GM19238 (cell line): ENCODE data around the gene SLC25A21.
A peak's percentile ranks its signal among the peaks of the same experiment; 100 is the strongest.
"Not testable (repeated sequence)": the region's sequence is repeated elsewhere in the genome, so short reads cannot be mapped to it uniquely, and the experiment has no call there.

ENCODE experiments used
- DNase-seq: peaks from one replicate; pipeline ENCODE4 v3.0.0; 2011; ENCODE audit warnings: low spot score; ENCODE audit not compliant: insufficient read length

Gene SLC25A21

DNA sequence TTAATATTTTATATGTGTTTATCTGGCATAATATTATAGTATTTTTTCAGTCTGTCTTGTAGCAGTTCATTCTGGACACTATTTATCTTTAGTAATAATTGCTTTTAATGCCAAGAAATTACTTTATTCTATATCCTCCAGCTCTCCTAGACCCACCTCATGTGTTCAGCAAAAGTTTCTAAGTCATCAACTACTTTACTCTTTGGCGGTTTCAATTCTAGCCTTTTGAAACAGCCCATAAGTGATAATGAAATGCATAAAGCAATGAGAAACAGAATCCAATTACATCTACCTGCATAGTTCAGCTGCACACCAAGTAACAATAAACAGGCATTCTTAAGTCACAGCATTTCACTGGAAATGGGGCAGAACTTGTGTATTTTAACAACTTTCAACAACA, 225.5 kb downstream of the SLC25A21 start:
- DNase-seq = no peak

DNA sequence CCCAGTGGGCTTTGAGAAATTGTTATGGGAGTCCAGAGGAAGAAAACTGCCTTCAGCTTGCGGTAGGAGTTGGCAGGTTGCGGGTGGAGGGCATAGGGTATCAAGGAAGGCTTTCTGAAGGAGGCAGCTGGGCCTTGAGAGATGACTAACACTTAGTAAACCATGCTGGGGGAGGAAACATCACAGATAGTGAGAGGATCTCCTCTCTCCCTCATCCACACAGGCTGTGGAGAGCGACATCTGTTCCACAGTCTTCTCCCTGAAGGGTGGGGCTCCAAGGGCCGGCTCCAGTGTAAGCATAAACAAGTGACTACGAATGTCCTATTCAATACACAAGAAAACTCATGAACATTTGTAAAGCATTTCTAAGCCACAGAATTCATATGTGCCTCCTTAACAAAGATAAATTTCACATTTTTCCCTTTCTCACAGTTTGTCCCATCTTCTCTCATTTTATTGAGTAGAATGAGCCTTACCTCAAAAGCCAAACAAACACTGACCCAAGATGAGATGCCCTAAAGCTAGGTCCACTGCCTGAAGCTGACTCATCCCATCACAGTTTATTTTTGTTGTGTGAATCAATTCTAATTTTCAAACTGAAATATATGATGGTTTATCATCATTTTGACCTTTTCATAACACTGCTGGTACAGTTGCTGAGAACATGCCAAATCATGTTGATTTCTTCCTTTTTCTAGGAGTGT, 227.9 kb downstream of the SLC25A21 start:
- DNase-seq = no peak

DNA sequence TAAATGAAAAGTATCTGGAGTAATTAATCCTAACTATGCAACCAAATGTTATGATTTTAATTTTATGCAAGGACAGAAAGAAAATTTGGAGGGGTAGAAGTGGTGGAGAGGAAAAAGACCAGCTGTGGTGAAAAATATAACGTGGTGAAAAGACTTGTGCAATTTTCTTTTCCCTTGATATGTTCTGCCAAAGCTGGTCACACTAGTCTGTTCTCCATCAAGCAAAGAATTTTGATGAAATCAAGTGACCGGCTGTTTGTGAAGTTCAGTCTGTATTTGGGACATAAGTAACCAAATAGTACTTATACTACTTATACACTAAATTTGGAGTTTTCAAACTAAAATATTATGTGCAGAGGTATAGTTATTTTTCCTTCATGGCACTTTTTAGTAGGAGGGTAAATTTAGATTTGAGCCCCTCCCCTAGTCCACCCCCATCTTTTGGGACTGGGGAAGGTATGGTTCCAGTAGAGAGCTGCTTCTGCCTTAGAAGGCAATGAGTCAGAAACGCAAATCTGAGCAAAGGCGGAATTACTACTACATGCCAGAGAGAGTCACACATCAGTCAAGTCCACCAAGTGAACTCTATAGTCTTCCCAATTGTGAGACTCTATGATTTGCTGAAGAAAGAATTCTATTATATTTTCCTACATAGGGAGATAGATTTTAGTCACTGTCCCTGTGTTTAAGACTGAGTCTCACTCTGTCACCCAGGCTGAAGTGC, 229.7 kb downstream of the SLC25A21 start:
- DNase-seq = no peak

DNA sequence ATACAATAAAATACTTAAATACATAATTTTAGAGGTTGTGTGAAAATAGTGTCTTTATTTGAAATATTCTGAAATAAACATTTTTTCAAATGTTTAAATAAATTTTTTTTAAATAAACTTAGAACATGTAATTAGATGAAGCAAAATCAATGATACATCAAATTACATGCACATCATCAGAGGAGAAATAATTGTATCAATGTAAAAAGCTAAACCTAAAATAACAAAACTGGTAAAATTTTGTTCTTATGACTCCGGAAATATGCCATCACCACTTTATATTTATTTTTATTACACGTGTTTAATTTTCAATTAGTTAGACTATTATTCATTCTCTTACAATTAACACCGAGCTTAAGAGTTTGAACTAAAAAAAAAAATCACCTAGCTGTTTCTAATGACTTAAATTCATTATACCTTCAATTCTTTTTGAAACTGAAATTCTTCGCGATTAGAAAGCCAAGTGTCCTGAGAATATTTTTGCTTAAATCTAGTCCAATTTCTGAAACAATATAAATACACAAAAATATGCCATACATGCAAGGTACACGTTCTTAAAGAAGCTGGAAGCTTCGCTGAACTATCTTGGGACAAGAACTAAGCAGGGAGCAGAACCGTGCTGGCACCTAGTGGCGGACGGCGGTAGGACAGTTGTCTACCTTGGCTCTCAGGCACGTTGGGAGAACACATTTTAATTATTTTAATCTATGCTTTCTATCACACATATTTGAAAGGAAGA, 230.5 kb downstream of the SLC25A21 start:
- peak; percentile 3 for DNase-seq

DNA sequence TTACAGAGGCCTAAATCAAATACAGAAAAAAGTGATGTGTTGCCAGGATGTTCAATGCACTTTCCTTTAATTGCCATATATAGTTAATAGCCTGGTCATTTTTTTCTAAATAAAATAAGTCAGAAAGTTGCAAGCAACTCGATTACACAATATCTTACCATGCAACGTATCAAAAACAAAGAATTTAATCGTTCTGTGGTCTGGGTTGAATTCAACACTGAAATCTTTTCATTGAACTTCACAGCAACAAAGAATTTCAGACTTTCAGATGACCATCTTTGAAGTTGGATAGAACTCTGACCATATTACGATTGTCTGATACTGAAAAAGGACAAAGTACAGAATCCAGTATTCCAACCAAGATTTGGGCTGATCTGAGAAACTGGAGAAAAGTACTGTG, 231.9 kb downstream of the SLC25A21 start:
- DNase-seq = no peak

DNA sequence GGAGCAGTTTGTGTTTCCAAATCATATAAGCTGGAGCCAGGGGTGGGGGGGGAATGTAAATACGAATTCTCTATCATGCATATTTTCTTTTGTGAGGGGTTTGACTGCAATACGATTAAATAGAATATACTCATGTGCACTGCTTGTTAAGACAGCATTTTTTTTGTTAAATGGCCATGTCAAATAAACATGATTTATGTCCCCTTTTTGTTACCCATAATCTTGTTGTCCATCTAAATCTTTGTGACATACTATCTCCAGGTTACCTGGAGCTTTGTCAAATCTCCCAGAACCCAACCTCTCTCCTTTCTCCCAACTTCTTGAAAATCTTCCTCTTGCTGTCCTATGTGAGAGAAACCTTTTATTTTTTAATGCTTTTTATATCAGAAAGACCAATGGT, 233.1 kb downstream of the SLC25A21 start:
- DNase-seq = no peak

DNA sequence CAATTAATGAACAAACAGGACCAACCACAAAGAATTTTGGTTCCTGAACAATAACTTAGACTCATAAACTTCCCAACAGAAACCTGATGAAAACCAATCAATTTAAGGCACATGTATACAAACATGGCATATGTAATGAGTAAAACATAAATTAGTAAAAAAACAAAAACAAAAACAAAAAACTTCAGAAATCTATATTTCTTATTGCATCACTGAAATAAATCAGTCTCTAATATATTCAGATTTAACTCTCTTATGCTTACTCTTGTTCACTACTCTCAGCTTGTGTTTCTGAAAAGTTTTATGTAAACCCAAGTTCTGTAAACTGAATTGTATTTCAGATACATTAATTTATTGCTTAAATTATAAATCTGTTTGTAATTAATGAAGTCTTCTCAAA, 233.7 kb downstream of the SLC25A21 start:
- no peak for DNase-seq

DNA sequence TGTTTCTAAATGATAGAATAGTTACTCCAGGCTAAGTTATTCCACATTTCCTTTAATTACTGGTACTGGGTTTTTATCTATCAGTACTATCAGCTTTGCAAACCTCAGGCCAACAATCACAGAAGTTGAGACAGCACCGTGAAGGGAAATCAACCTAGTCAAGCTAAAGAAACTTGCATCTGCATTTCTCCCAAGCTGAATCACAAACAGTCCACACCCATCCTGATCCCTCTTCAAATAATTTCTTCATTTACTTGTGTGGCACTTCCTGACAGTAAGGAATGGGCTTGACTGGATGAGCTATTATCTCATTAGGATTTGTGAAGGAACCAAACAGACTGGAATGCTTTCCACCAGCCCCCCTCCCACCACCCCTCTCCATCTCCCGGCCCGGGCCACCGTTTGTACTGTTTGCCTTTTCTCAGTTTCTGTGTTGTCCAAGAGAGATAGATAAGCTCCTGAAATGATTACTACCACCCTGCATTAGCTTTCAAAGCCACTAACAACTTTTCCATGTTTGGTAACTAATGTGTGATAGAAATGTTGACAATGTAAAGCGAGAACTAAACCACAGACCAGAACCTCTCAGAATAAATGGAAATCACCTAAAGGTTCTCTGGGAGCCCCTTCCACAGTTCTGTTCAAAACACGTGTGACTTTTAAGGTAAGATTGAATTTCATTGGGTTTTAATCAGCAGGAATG, 236.3 kb downstream of the SLC25A21 start:
- no peak for DNase-seq

DNA sequence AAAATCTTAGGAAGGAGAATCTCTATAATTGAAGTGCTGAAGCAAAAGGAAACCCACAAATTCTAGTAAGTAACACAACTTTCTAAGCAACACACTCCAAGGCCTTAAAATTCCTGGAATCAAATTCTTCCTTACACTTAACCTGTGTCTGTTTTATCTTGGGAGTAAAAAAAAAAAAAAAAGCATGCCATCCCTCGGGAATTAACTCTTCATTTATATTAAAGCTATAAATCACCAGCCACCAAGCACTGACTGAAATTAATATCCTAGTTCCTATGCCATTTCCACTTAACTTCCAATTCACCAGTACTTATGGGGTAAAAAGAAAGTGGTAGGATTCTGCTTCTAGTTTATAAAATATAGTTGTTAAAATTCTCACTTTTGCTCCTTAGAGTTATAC, 238.1 kb downstream of the SLC25A21 start:
- no peak for DNase-seq

DNA sequence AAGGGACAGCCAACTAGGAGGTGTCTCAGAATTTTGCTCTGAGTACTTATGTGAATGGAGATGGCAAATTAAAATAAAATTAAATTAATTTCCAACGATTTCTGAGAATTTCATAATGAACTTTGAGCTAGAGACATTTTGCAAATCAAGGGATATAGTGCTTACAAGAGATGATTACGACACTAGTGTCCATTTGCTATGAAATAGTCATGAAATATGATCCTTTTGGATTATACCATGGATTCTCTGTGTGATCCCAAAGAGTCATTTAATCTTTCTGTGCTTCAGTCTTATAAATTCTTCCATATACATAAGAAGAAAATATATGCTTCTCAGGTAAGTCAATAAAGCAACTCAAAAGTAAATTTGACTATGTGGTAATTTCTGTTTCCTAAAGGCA, 240.6 kb downstream of the SLC25A21 start:
- no peak for DNase-seq

DNA sequence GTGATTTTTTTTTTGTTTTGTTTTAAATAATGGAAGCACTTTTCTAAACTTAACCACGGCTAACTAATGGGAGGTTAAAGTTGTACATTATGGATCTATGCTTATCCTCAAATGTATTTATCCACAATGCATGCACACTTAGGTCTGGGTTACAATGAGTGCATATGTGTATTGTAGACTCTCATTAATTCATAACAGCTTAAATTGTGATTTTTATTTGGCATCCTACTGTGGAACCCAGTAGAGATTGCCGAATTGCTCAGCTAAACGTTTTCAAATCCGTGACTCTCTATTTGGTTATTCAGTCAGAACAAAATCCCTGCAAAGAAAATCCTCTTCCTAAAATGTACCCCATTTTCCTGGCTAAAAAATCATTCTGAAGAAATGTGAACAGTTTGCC, 244.0 kb downstream of the SLC25A21 start:
- DNase-seq = no peak

DNA sequence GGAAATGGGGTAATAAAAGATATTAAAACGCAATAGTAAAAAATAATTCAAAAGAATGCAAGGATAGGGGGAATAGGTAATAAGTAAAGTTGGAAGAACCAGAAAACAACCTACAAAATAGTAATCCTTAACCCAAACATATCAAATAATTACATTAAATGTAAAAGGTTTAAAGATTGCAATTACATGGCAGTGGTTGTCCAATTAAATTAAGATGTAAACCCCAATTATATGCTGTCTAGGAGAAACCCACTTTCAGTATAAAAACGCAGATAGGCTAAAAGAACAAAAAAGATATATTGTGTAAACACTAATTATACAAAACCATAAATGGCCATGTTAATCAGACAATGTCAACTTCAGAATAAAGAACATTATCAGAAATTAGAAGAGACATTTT, 247.3 kb downstream of the SLC25A21 start:
- no peak for DNase-seq

DNA sequence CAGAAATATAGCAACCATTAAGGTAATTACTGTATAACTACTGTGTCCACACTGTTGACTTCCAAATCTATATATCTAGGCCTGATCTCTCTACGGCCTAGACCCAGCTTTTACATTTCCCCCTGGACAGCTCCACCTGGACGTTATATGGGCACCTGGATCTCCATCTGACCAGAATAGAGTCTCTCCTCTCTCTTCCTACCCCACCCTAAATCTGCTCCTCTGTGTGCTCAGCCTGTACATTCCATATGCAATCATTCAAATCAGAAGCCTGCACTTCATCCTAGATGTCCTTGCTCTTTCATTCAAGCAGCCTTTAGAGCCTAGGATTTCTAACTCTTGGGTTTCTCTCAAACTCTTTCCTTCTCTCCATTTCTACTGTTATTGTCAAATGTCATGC, 255.7 kb downstream of the SLC25A21 start:
- DNase-seq = no peak

DNA sequence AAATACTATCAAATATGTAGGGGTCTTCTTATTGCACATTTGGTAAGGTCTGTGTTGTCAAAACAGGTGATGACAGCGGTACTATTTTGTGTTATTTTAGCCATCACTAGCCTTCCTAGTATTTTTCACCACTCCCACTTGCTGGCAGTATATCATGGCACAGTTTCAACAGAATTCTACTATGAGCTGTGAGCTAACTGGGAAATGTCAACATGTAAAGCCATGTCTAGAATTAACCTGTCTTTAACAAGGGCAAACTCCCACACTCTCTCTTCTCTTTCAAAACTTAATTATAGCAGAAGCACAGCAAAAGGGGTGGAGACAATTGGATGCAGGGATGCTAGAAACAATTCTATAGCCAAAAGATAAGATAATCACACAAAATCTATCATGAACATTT, 257.3 kb downstream of the SLC25A21 start:
- no peak for DNase-seq

DNA sequence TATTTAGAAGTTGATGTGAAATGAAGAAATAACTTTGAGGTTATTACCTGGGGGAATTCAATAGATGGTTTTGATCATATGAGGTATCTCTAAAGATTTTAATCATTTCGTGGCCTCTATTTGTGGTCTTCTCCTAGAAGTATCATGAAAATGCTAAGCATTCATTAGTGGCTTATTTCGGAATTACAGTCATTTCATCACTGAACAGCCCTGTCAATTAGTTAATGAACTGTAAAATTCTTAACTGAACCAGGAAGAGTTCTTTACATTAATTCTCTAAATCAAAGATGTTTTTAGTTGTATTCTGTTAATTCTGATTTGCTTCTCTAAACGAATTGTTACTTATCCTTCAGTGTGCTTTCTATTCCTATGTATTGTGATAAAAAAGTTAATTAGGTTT, 261.8 kb downstream of the SLC25A21 start:
- DNase-seq = no peak

DNA sequence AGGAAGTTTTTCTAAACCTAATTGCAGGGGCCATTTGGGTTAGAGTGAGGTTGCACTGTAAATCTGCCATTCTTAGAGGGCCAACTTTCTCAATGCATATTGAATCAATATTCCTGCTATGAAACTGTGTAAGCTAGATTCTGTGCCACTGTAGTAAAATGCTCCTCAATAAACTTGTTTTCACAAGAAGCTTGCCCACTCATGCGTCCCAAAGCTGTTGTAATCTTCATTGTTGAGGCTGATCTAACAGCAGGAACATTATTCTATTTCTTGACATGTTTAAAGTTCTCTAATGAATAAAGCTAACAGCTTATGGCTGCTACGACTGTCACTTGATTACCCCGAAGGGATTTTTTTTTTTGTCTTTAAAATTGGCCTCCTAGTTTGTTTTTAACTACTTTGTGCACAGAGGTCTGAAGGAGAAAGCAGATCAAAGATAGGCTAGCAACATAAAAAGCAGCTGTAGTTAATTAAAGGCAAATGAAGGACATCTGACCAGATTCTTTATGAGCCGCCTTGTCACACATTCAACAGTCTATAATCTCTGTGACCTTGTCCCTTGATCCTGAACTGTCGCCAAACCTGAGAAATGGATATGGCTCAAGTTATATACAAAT, 267.0 kb downstream of the SLC25A21 start:
- no peak for DNase-seq

DNA sequence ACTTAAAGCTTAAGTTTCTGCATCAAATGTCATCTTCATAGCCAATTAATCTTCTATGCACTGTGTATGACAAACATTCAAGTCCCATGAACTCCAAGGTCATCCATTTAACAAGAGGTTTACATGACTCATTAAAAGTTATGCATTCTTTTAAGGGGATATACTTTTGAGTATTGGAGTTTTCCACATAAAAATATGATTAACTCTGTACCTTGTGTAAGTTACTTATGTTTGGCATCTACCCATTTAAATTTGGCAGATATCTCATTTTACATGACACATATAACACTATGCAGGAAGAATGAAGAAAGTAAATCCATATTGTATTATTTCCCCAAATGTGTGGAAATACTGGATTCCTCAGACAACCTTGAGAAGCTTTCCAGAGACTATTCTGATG, 270.5 kb downstream of the SLC25A21 start:
- no peak for DNase-seq

DNA sequence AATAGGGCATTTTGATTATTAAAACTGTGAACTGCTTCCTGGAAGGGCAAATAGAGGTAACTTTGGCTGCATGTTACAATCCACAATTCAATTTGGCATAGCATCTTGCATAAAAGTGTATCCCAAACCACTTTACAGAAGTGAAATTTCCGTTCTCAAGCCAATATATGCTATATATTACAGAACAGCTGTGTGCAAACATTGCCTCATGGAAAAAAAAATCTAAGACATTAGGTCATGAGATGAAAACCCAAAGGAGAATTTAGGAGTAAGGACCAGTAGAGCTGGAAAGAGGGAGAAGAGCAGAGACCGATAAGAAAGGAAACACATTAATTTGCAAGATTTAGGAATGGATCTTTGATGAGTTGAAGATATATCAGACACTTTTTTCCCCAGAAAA, 271.6 kb downstream of the SLC25A21 start:
- no peak for DNase-seq

DNA sequence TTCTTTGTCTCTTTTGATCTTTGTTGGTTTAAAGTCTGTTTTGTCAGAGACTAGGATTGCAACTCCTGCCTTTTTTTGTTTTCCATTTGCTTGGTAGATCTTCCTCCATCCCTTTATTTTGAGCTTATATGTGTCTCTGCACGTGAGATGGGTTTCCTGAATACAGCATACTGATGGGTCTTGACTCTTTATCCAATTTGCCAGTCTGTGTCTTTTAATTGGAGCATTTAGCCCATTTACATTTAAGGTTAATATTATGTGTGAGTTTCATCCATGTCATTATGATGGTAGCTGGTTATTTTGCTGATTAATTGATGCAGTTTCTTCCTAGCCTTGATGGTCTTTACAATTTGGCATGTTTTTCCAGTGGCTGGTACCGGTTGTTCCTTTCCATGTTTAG, 276.1 kb downstream of the SLC25A21 start:
- not testable (repeated sequence) for DNase-seq

DNA sequence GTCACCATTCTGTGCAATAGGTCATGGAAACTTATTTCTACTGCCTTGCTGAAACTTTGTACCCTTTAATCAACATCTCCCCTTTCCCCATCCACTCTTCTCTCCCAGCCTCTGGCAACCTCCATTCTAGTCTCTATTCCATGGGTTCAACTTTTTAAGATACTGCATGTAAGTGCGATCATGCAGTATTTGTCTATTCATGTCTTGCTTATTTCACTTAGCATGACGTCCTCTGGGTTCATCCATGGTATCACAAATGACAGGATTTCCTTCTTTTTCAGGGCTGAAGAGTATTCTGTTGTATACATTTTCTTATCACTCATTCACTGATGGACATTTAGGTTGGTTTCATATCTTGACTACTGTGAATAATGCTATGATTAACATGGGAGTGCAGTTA, 288.4 kb downstream of the SLC25A21 start:
- no peak for DNase-seq

DNA sequence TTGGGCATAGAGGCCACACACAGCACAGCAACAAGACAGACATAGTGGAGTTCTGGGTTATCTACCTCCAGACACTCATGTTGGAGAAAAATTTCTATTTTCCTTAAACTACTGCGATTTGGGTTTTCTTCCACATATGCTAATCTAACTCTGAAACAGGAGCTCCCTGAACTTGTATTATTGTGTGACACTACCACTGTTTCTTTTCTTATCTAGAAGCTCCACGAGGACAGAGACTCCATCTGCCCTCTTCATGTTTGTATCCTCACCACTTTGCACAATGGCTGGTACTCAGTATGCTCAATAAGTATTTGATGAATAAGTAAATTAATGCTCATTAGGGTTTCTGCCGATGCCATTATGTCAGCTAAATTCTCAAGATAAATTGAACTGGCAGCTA, 292.1 kb downstream of the SLC25A21 start:
- DNase-seq = no peak
